Measurements from ENCODE around the gene H19. TPM values are rescaled to one million over a fixed set of nuclear protein-coding genes. Genes with fewer than 3 reads are reported as not detected.

Gene H19
- total and polyA plus RNA-seq, 9 of the 15 experiments (the other 6 are each of a cell fraction or from before 2014, with no cell fraction given) = 0.13 to 682 (median 15.7) TPM

DNA sequence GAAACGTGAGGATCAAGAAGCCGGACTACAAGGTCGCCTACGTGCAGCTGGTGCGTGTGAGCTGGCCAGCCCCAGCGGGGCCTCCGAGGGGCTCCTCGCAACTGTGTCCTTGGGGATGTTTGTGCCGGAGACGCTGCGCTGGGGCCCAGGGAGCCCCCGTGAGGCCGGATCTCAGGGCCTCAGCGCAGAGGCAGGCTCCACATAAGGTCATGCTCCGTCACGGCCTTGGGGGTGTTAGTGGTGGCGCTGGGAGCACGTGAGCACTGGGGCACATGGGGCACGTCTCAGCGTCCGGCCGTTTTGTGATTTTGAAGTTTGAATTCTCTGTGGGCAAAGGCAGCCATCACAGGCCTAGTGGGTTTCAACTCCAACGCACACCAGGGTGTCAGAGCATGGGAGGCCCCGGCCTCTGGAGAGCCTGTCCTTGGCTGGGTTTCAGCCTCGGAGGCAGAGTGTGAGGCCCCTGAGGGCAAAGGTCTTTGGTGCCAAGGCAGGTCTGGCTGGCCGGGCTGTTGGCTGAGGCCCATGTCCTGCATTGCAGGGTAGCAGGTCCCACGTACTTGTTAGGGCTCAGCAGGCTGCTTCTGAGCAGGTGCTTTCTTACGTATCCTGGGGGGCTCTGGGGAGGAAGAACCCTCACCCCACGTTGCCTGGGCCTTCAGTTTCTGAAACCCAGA, 44.7 kb downstream of the H19 start:
- CTCF ChIA-PET (ENCODE audit: low intra/inter-chr PET ratio) = interaction anchor here (0.6 to 4.8 kb wide), 2 partner anchors 48 to 198 kb away, joined by 3 to 53 read pairs; no protein-coding TSS in a partner anchor
- peak; percentile 11 for FAIRE-seq
- no peak for TF ChIP-seq STAG1 (CRISPR knock-in tag; IDR thresholded peaks at IDR 0.05; ENCODE audit: borderline replicate concordance)
- TF ChIP-seq ZNF707 (CRISPR knock-in tag; conservative IDR thresholded peaks at IDR 0.05) = no peak
- TF ChIP-seq PTTG1 (tag; IDR thresholded peaks at IDR 0.05; ENCODE audit: low read depth) = no peak
- no peak for TF ChIP-seq POU5F1 (IDR thresholded peaks at IDR 0.05; ENCODE audit: borderline replicate concordance, low read depth, low read length, partially characterized antibody)
- no peak for TF ChIP-seq DDX20 (tag; IDR thresholded peaks at IDR 0.05; ENCODE audit: low read depth)
- no peak for TF ChIP-seq ZNF668 (CRISPR knock-in tag; IDR thresholded peaks at IDR 0.05)
- TF ChIP-seq, protein P1, sequence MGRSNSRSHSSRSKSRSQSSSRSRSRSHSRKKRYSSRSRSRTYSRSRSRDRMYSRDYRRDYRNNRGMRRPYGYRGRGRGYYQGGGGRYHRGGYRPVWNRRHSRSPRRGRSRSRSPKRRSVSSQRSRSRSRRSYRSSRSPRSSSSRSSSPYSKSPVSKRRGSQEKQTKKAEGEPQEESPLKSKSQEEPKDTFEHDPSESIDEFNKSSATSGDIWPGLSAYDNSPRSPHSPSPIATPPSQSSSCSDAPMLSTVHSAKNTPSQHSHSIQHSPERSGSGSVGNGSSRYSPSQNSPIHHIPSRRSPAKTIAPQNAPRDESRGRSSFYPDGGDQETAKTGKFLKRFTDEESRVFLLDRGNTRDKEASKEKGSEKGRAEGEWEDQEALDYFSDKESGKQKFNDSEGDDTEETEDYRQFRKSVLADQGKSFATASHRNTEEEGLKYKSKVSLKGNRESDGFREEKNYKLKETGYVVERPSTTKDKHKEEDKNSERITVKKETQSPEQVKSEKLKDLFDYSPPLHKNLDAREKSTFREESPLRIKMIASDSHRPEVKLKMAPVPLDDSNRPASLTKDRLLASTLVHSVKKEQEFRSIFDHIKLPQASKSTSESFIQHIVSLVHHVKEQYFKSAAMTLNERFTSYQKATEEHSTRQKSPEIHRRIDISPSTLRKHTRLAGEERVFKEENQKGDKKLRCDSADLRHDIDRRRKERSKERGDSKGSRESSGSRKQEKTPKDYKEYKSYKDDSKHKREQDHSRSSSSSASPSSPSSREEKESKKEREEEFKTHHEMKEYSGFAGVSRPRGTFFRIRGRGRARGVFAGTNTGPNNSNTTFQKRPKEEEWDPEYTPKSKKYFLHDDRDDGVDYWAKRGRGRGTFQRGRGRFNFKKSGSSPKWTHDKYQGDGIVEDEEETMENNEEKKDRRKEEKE (IDR thresholded peaks at IDR 0.05; ENCODE audit: borderline replicate concordance in 1 of 2, control insufficient read depth in 1 of 2, low read depth in 2 of 2, low read length in 1 of 2) = no peak
- TF ChIP-seq, protein P2, sequence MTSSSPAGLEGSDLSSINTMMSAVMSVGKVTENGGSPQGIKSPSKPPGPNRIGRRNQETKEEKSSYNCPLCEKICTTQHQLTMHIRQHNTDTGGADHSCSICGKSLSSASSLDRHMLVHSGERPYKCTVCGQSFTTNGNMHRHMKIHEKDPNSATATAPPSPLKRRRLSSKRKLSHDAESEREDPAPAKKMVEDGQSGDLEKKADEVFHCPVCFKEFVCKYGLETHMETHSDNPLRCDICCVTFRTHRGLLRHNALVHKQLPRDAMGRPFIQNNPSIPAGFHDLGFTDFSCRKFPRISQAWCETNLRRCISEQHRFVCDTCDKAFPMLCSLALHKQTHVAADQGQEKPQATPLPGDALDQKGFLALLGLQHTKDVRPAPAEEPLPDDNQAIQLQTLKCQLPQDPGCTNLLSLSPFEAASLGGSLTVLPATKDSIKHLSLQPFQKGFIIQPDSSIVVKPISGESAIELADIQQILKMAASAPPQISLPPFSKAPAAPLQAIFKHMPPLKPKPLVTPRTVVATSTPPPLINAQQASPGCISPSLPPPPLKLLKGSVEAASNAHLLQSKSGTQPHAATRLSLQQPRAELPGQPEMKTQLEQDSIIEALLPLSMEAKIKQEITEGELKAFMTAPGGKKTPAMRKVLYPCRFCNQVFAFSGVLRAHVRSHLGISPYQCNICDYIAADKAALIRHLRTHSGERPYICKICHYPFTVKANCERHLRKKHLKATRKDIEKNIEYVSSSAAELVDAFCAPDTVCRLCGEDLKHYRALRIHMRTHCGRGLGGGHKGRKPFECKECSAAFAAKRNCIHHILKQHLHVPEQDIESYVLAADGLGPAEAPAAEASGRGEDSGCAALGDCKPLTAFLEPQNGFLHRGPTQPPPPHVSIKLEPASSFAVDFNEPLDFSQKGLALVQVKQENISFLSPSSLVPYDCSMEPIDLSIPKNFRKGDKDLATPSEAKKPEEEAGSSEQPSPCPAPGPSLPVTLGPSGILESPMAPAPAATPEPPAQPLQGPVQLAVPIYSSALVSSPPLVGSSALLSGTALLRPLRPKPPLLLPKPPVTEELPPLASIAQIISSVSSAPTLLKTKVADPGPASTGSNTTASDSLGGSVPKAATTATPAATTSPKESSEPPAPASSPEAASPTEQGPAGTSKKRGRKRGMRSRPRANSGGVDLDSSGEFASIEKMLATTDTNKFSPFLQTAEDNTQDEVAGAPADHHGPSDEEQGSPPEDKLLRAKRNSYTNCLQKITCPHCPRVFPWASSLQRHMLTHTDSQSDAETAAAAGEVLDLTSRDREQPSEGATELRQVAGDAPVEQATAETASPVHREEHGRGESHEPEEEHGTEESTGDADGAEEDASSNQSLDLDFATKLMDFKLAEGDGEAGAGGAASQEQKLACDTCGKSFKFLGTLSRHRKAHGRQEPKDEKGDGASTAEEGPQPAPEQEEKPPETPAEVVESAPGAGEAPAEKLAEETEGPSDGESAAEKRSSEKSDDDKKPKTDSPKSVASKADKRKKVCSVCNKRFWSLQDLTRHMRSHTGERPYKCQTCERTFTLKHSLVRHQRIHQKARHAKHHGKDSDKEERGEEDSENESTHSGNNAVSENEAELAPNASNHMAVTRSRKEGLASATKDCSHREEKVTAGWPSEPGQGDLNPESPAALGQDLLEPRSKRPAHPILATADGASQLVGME (CRISPR knock-in tag; IDR thresholded peaks at IDR 0.05) = no peak
- no peak for TF ChIP-seq ZNF695 (CRISPR knock-in tag; IDR thresholded peaks at IDR 0.05)
- TF ChIP-seq, protein P3, sequence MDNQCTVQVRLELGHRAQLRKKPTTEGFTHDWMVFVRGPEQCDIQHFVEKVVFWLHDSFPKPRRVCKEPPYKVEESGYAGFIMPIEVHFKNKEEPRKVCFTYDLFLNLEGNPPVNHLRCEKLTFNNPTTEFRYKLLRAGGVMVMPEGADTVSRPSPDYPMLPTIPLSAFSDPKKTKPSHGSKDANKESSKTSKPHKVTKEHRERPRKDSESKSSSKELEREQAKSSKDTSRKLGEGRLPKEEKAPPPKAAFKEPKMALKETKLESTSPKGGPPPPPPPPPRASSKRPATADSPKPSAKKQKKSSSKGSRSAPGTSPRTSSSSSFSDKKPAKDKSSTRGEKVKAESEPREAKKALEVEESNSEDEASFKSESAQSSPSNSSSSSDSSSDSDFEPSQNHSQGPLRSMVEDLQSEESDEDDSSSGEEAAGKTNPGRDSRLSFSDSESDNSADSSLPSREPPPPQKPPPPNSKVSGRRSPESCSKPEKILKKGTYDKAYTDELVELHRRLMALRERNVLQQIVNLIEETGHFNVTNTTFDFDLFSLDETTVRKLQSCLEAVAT (IDR thresholded peaks at IDR 0.05) = no peak

More for the DNA sequence above, 44.7 kb downstream of the H19 start:
- Histone ChIP-seq H3K9me3 (replicated peaks; ENCODE audit: control insufficient read depth, insufficient read depth, low read depth, low read length) (no peaks in the 10 kb centered on the region), H3K4me3 (no peak overlapping the region), H3K27ac (ENCODE audit: extremely low read depth, low read depth, low read length) (no peak overlapping the region), H4K20me1 (replicated peaks; ENCODE audit: control insufficient read depth, insufficient read depth, low read length) (no peaks in the 10 kb centered on the region), H3K79me2 (ENCODE audit: control insufficient read depth, insufficient read depth, low read length) (no peaks in the 10 kb centered on the region), H3K4me2 (ENCODE audit: insufficient read depth, low read length) (no peak overlapping the region), H2AFZ (ENCODE audit: low read depth, low read length) (no peak overlapping the region), H3K9ac (ENCODE audit: insufficient read depth in 1 of 2, low read depth in 2 of 2, low read length in 2 of 2) (no peak overlapping the region), H3K4me1 (replicated peaks in 1 of 2; ENCODE audit: control insufficient read depth in 2 of 2, insufficient read depth in 2 of 2, low read length in 2 of 2) (no peaks in the 10 kb centered on the region), H3K9me1 (ENCODE audit: control insufficient read depth, insufficient read depth, low read length) (no peaks in the 10 kb centered on the region), H3K36me3 (ENCODE audit: control insufficient read depth, insufficient read depth, low read length) (no peaks in the 10 kb centered on the region), H3K27me3 (ENCODE audit: control insufficient read depth in 2 of 2, insufficient read depth in 2 of 2, low read length in 2 of 2) (no peaks in the 10 kb centered on the region)
- WGBS (ENCODE audit: insufficient coverage, low coverage, missing lambda C conversion rate) = no CpG with 5 or more reads among the region's 29 CpGs
- intact Hi-C loops (cut with micrococcal nuclease) = no loop called here
- DNase-seq (ENCODE audit: extremely low read depth in 1 of 4, low spot score in 3 of 4) (no peak), ATAC-seq (no peak)
- in situ Hi-C loops (cut with MboI) = no loop called here
- POLR2A ChIA-PET = interaction anchor here (0.5 kb wide), 1 partner anchor 55 kb away, joined by 3 read pairs; no protein-coding TSS in a partner anchor
- no TSS peak for BruUV-seq (replicated peaks)

All from K562 (cell line).